Psoas muscle (tissue), 8 donors: ENCODE measurements around the gene VPS35L. TPM values are rescaled to one million over a fixed set of nuclear protein-coding genes. Genes with fewer than 3 reads are reported as not detected.
A peak's percentile ranks its signal among the peaks of the same experiment; 100 is the strongest.

Source experiments
- ATAC-seq, 4 donors: fragments of 200-7000 bp; cut with Tn5 transposase; one replicate each; pipeline ENCODE4 v1.9.1; 2020; ENCODE audit warnings: moderate library complexity in 3 of 4, mild to moderate bottlenecking in 2 of 4
- DNase-seq, 2 donors: peaks; one replicate each; pipeline ENCODE4 v3.0.0-alpha.2; 2020
- H3K27ac ChIP-seq: fragments of 200-600 bp; one replicate; pipeline ENCODE4 v1.8.0; 2022
- H3K27me3 ChIP-seq, 3 donors: fragments of 200-600 bp in 1 of 3; one replicate each; pipeline versions ENCODE4 v1.6.1 to v1.8.0; 2013 to 2022; ENCODE audit warnings: low read length in 2 of 3, mild to moderate bottlenecking in 2 of 3, moderate library complexity in 1 of 3; ENCODE audit not compliant: insufficient read depth in 3 of 3
- H3K36me3 ChIP-seq, 2 donors: fragments of 200-600 bp in 1 of 2; one replicate each; pipeline versions ENCODE4 v1.6.1 to v1.8.0; 2013 to 2022; ENCODE audit warnings: low read depth in 1 of 2, mild to moderate bottlenecking in 1 of 2, moderate library complexity in 1 of 2; ENCODE audit not compliant: insufficient read depth in 1 of 2
- H3K4me1 ChIP-seq: fragments of 200-600 bp; one replicate; pipeline ENCODE4 v1.8.0; 2022
- H3K4me3 ChIP-seq: fragments of 200-600 bp; one replicate; pipeline ENCODE4 v1.8.0; 2022; ENCODE audit warnings: mild to moderate bottlenecking
- H3K9me3 ChIP-seq: fragments of 200-600 bp; one replicate; pipeline ENCODE4 v1.8.0; 2022
- CTCF ChIP-seq: fragments of 200-600 bp; IDR thresholded peaks from one replicate; pipeline ENCODE4 v1.8.0; 2022; ENCODE audit warnings: antibody characterized with exemption
- WGBS, 3 donors: extraction: QIAGEN DNeasy Blood & Tissue Kit; methylation state at CpG; one replicate each; pipeline versions ENCODE4 v1.1.6 to v1.1.7; 2013; 5-methylcytosine and 5-hydroxymethylcytosine counted together
- intact Hi-C, 2 donors: fragments of 100-400 bp; cut with DNase I; formaldehyde crosslinking; loops; one replicate each; pipeline versions ENCODE4 v1.11.0 to v1.14.2; 2022
- polyA plus RNA-seq, 3 donors: library from polyadenylated mRNA; stranded (reverse); fragments of 200-250 nt; gene quantifications; one replicate each; pipeline ENCODE4 v1.2.3, GENCODE V29; 2013
- total RNA-seq, 4 donors: library from RNA; stranded (reverse); fragmentation: NEBNext Ultra II Directional in 2 of 4; extraction: Animal tissue kit (Norgen Biotek cat#: 25700) in 2 of 4; gene quantifications; one replicate each; pipeline versions ENCODE4 v1.2.1 to v1.2.4, GENCODE V29; 2021 to 2023
- donor health status: healthy with polysubstance abuse.
- donor health status: DM: no; HTN: no; CAD: no; lungs with moderate emphysema.
- donor health status: Bipolar disorder and iron deficiency.
- donor health status: healthy.
- donor health status: DM: yes; HTN: yes; CAD: no.
- donor health status: DM: no; HTN: no; CAD: no.
- donor health status: DM: no; HTN: no; CAD: no.
- donor health status: DM: yes; HTN: yes; CAD: no.

Gene VPS35L
- total and polyA plus RNA-seq, 7 donors = 12.6 to 34.6 (median 27.8) TPM

- no peak overlapping the region for H3K4me3 ChIP-seq
- DNase-seq = no peak
- no peaks in the 10 kb centered on the region for H3K9me3 ChIP-seq
- H3K27me3 ChIP-seq = no peaks in the 10 kb centered on the region
- H3K4me1 ChIP-seq = peaks cover 6% of the 10 kb centered on the region
- TF ChIP-seq CTCF = no peak
- 84 to 88% (median 87%) methylated on average over 22 of the region's 22 CpGs for WGBS, 3 donors
- intact Hi-C loops = no loop called here
- peaks cover 0 to 72% of the 10 kb centered on the region in 2 donors for H3K36me3 ChIP-seq
- no peak overlapping the region for H3K27ac ChIP-seq
- no peak for ATAC-seq
These were observed 152.2 kb downstream of the VPS35L start for GRCh38 chr16:19707569-19708295.

- no peak for DNase-seq
- H3K36me3 ChIP-seq = peaks cover under 1 to 72% of the 10 kb centered on the region in 2 donors
- H3K27ac ChIP-seq = peak overlapping the region; percentile 23
- no peaks in the 10 kb centered on the region for H3K9me3 ChIP-seq
- intact Hi-C loops = no loop called here
- no peak for TF ChIP-seq CTCF
- no peaks in the 10 kb centered on the region for H3K27me3 ChIP-seq
- H3K4me1 ChIP-seq = peaks cover 6% of the 10 kb centered on the region
- 71 to 73% (median 72%) methylated on average over 18 of the region's 18 CpGs for WGBS, 3 donors
- no peak for ATAC-seq
- no peak overlapping the region for H3K4me3 ChIP-seq
These were observed 153.0 kb downstream of the VPS35L start for GRCh38 chr16:19708296-19709205.

GRCh38 chr16:19709381-19710136, 154.1 kb downstream of the VPS35L start:
- no peak for ATAC-seq
- TF ChIP-seq CTCF = no peak
- intact Hi-C loops = no loop called here
- H3K27me3 ChIP-seq = no peaks in the 10 kb centered on the region
- WGBS, 3 donors = 94% methylated on average over 22 of the region's 22 CpGs
- peak overlapping the region; percentile 48 for H3K27ac ChIP-seq
- peaks cover 4% of the 10 kb centered on the region for H3K4me1 ChIP-seq
- no peak overlapping the region for H3K4me3 ChIP-seq
- no peak for DNase-seq
- peaks cover 4 to 76% of the 10 kb centered on the region in 2 donors for H3K36me3 ChIP-seq
- no peaks in the 10 kb centered on the region for H3K9me3 ChIP-seq

GRCh38 chr16:19710191-19710908, 154.8 kb downstream of the VPS35L start:
- DNase-seq (no peak), ATAC-seq (peak in 2 of 4 donors; percentile 21 to 22)
- no peak for TF ChIP-seq CTCF
- no peaks in the 10 kb centered on the region for H3K27me3 ChIP-seq
- no peaks in the 10 kb centered on the region for H3K4me1 ChIP-seq
- peaks cover 4 to 76% of the 10 kb centered on the region in 2 donors for H3K36me3 ChIP-seq
- H3K9me3 ChIP-seq = no peaks in the 10 kb centered on the region
- peak overlapping the region; percentile 48 for H3K27ac ChIP-seq
- no peak overlapping the region for H3K4me3 ChIP-seq
- intact Hi-C loops = no loop called here
- whole genome bisulfite sequencing, 3 donors = 67 to 83% (median 77%) methylated on average over 23 of the region's 23 CpGs
